Activated naive CD4-positive, alpha-beta T cell treated with anti-CD3 and anti-CD28 coated beads, Interleukin-2, amount 10 ng/mL, durations not matched to agents 7 days and 5 days (primary cell): ENCODE data around the gene PRRG3.

Source experiments
- CTCF ChIA-PET: fragments of 350-600 bp; sonication (Branson Sonifier 250); formaldehyde crosslinking; loops from one replicate; lab custom pipeline; 2021; ENCODE audit warnings: antibody characterized with exemption; lab: Charles Lee
- DNase-seq: peaks from one replicate; pipeline ENCODE4 v3.0.0-alpha.2; 2020
- H3K27ac Mint-ChIP-seq: one replicate; pipeline ENCODE4 v1.8.0; 2021; ENCODE audit warnings: mild to moderate bottlenecking, moderate library complexity, mixed read lengths
- H3K27me3 Mint-ChIP-seq: one replicate; pipeline ENCODE4 v1.8.0; 2021; ENCODE audit warnings: mild to moderate bottlenecking, mixed read lengths
- H3K36me3 Mint-ChIP-seq: one replicate; pipeline ENCODE4 v1.8.0; 2021; ENCODE audit warnings: mixed read lengths
- H3K4me1 Mint-ChIP-seq: one replicate; pipeline ENCODE4 v1.8.0; 2021; ENCODE audit warnings: mixed read lengths
- H3K4me3 Mint-ChIP-seq: one replicate; pipeline ENCODE4 v1.8.0; 2021; ENCODE audit warnings: mild to moderate bottlenecking, moderate library complexity, mixed read lengths
- H3K9me3 Mint-ChIP-seq: one replicate; pipeline ENCODE4 v1.8.0; 2021; ENCODE audit warnings: mixed read lengths

PRRG3 gene

GRCh38 chrX:151700581-151700980 lies 5.3 kb downstream of the PRRG3 start:
- Mint-ChIP-seq H3K4me3 (no peak overlapping the region), H3K4me1 (no peaks in the 10 kb centered on the region), H3K36me3 (no peaks in the 10 kb centered on the region), H3K9me3 (no peaks in the 10 kb centered on the region), H3K27me3 (peaks cover 5% of the 10 kb centered on the region), H3K27ac (no peak overlapping the region)
- no peak for DNase-seq
- CTCF ChIA-PET, result no interaction called here

- CTCF ChIA-PET, result no interaction called here
- Mint-ChIP-seq H3K27me3 (no peaks in the 10 kb centered on the region), H3K27ac (no peak overlapping the region), H3K4me3 (no peak overlapping the region), H3K4me1 (no peaks in the 10 kb centered on the region), H3K9me3 (no peaks in the 10 kb centered on the region), H3K36me3 (no peaks in the 10 kb centered on the region)
- DNase-seq, result no peak
These were observed 5.8 kb downstream of the PRRG3 start for GRCh38 chrX:151701071-151701470.

GRCh38 chrX:151701531-151701930 lies 6.3 kb downstream of the PRRG3 start:
- CTCF ChIA-PET, result no interaction called here
- Mint-ChIP-seq H3K36me3 (no peaks in the 10 kb centered on the region), H3K27ac (no peak overlapping the region), H3K4me1 (no peaks in the 10 kb centered on the region), H3K4me3 (no peak overlapping the region), H3K9me3 (no peaks in the 10 kb centered on the region), H3K27me3 (no peaks in the 10 kb centered on the region)
- DNase-seq, result no peak

GRCh38 chrX:151702026-151702714 lies 6.9 kb downstream of the PRRG3 start:
- DNase-seq, result no peak
- no peaks in the 10 kb centered on the region for H3K9me3 Mint-ChIP-seq
- H3K4me1 Mint-ChIP-seq, result no peaks in the 10 kb centered on the region
- H3K27me3 Mint-ChIP-seq, result no peaks in the 10 kb centered on the region
- CTCF ChIA-PET, result no interaction called here
- no peaks in the 10 kb centered on the region for H3K36me3 Mint-ChIP-seq
- no peak overlapping the region for H3K27ac Mint-ChIP-seq
- H3K4me3 Mint-ChIP-seq, result no peak overlapping the region

- Mint-ChIP-seq H3K9me3 (no peaks in the 10 kb centered on the region), H3K4me3 (no peak overlapping the region), H3K27ac (no peak overlapping the region), H3K27me3 (no peaks in the 10 kb centered on the region), H3K4me1 (no peaks in the 10 kb centered on the region), H3K36me3 (no peaks in the 10 kb centered on the region)
- no peak for DNase-seq
- CTCF ChIA-PET, result no interaction called here
These were observed 7.6 kb downstream of the PRRG3 start for GRCh38 chrX:151702741-151703340.

GRCh38 chrX:151703487-151703886 lies 8.2 kb downstream of the PRRG3 start:
- no peak for DNase-seq
- Mint-ChIP-seq H3K27me3 (no peaks in the 10 kb centered on the region), H3K9me3 (no peaks in the 10 kb centered on the region), H3K36me3 (no peaks in the 10 kb centered on the region), H3K27ac (no peak overlapping the region), H3K4me3 (no peak overlapping the region), H3K4me1 (no peaks in the 10 kb centered on the region)
- CTCF ChIA-PET, result no interaction called here

- no peaks in the 10 kb centered on the region for H3K9me3 Mint-ChIP-seq
- no peaks in the 10 kb centered on the region for H3K4me1 Mint-ChIP-seq
- no peak for DNase-seq
- no peaks in the 10 kb centered on the region for H3K27me3 Mint-ChIP-seq
- no peak overlapping the region for H3K4me3 Mint-ChIP-seq
- H3K27ac Mint-ChIP-seq, result peak overlapping the region; percentile 24
- CTCF ChIA-PET, result no interaction called here
- H3K36me3 Mint-ChIP-seq, result no peaks in the 10 kb centered on the region
These were observed 8.9 kb downstream of the PRRG3 start for GRCh38 chrX:151704041-151704663.

- Mint-ChIP-seq H3K36me3 (no peaks in the 10 kb centered on the region), H3K27ac (no peak overlapping the region), H3K27me3 (peaks cover 5% of the 10 kb centered on the region), H3K4me1 (no peaks in the 10 kb centered on the region), H3K4me3 (no peak overlapping the region), H3K9me3 (no peaks in the 10 kb centered on the region)
- CTCF ChIA-PET, result no interaction called here
- DNase-seq, result no peak
These were observed 13.6 kb downstream of the PRRG3 start for GRCh38 chrX:151708821-151709220.

GRCh38 chrX:151710457-151710856 lies 15.2 kb downstream of the PRRG3 start:
- no peaks in the 10 kb centered on the region for H3K4me1 Mint-ChIP-seq
- CTCF ChIA-PET, result no interaction called here
- no peaks in the 10 kb centered on the region for H3K9me3 Mint-ChIP-seq
- H3K27ac Mint-ChIP-seq, result no peak overlapping the region
- H3K27me3 Mint-ChIP-seq, result peaks cover 5% of the 10 kb centered on the region
- H3K4me3 Mint-ChIP-seq, result no peak overlapping the region
- no peak for DNase-seq
- no peaks in the 10 kb centered on the region for H3K36me3 Mint-ChIP-seq

- H3K36me3 Mint-ChIP-seq, result no peaks in the 10 kb centered on the region
- no peaks in the 10 kb centered on the region for H3K9me3 Mint-ChIP-seq
- DNase-seq, result no peak
- H3K27me3 Mint-ChIP-seq, result peaks cover 5% of the 10 kb centered on the region
- CTCF ChIA-PET, result no interaction called here
- no peak overlapping the region for H3K4me3 Mint-ChIP-seq
- no peak overlapping the region for H3K27ac Mint-ChIP-seq
- H3K4me1 Mint-ChIP-seq, result no peaks in the 10 kb centered on the region
These were observed 15.9 kb downstream of the PRRG3 start for GRCh38 chrX:151711154-151711553.

- Mint-ChIP-seq H3K27me3 (peaks cover 5% of the 10 kb centered on the region), H3K9me3 (no peaks in the 10 kb centered on the region), H3K36me3 (no peaks in the 10 kb centered on the region), H3K4me1 (no peaks in the 10 kb centered on the region), H3K27ac (no peak overlapping the region), H3K4me3 (no peak overlapping the region)
- CTCF ChIA-PET, result no interaction called here
- no peak for DNase-seq
These were observed 16.5 kb downstream of the PRRG3 start for GRCh38 chrX:151711787-151712186.

- Mint-ChIP-seq H3K9me3 (no peaks in the 10 kb centered on the region), H3K4me1 (no peaks in the 10 kb centered on the region), H3K36me3 (no peaks in the 10 kb centered on the region), H3K27me3 (peaks cover 5% of the 10 kb centered on the region), H3K27ac (no peak overlapping the region), H3K4me3 (no peak overlapping the region)
- CTCF ChIA-PET, result no interaction called here
- no peak for DNase-seq
These were observed 17.0 kb downstream of the PRRG3 start for GRCh38 chrX:151712253-151712652.

GRCh38 chrX:151713849-151714248 lies 18.6 kb downstream of the PRRG3 start:
- H3K36me3 Mint-ChIP-seq, result no peaks in the 10 kb centered on the region
- no peaks in the 10 kb centered on the region for H3K4me1 Mint-ChIP-seq
- peaks cover 9% of the 10 kb centered on the region for H3K27me3 Mint-ChIP-seq
- CTCF ChIA-PET, result interaction anchor here (1.5 kb wide), 1 partner anchor 12 kb away, joined by 3 read pairs; no protein-coding TSS in a partner anchor
- DNase-seq, result peak; percentile 30
- no peak overlapping the region for H3K4me3 Mint-ChIP-seq
- no peaks in the 10 kb centered on the region for H3K9me3 Mint-ChIP-seq
- H3K27ac Mint-ChIP-seq, result no peak overlapping the region

GRCh38 chrX:151714362-151714761 lies 19.1 kb downstream of the PRRG3 start:
- H3K27me3 Mint-ChIP-seq, result peaks cover 9% of the 10 kb centered on the region
- no peaks in the 10 kb centered on the region for H3K36me3 Mint-ChIP-seq

GRCh38 chrX:151715752-151716151 lies 20.5 kb downstream of the PRRG3 start, which contains the start of gene FATE1:
FATE1 (plus strand) TSS chrX:151716035; CDS start chrX:151716120, 85 bp downstream.
- no peaks in the 10 kb centered on the region for H3K9me3 Mint-ChIP-seq
- DNase-seq, result no peak
- H3K4me3 Mint-ChIP-seq, result no peak within 1 kb of the TSS
- no peak within 1 kb of the TSS for H3K27ac Mint-ChIP-seq
- H3K27me3 Mint-ChIP-seq, result peaks cover 9% of the 10 kb centered on the region
- CTCF ChIA-PET, result no interaction called here
- no peaks in the 10 kb centered on the region for H3K36me3 Mint-ChIP-seq
- H3K4me1 Mint-ChIP-seq, result no peaks in the 10 kb centered on the region

More at GRCh38 chrX:151714362-151714761, 19.1 kb downstream of the PRRG3 start:
- Mint-ChIP-seq H3K9me3 (no peaks in the 10 kb centered on the region), H3K4me3 (no peak overlapping the region), H3K27ac (no peak overlapping the region), H3K4me1 (no peaks in the 10 kb centered on the region)
- CTCF ChIA-PET, result no interaction called here
- no peak for DNase-seq
